ENCODE results near the gene CST9. TPM values are rescaled to one million over a fixed set of nuclear protein-coding genes. Genes with fewer than 3 reads are reported as not detected.

CST9 gene
- total RNA-seq, 3 donors from 2014 or later (not counting 1 experiment from before 2014, with no cell fraction given), result not detected

DNA sequence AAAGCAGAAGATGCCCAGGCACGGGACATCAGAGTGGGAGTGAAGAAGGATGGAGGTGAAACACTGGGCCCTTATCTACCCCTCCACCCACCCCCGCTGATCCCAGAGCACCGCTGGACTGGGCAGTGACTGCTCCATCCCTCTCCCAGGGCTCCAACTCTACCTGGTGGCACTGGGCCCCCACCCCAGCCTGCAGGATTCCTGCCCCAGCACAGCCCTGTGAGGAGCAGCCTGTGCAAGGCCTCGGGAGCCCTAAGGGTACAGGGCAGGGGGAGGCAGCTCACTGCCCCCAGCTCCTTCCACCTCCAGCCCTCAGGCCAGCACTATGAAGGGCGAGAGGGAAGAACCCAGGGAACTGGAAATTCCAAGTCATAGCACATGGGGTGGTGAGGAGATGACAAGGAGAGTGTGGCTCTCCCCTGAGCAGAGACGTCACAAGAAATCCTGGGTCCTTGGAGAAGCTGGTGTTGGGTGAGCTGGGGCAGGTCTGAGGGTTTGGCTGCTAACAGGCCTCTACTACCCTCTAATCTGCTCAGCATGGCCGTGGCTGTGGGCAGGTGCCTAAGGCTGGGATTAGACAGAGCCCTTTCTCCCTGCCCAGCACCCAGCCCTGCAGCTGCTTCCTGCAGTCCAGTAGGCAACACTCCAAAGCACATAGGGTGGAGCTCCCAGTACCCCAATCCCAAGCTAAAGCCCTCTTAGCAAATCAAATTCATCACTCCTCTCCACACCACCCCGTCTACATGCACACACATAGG is 28.5 kb upstream of the CST9 start:
- Mint-ChIP-seq H3K27ac (no peak overlapping the region), H3K4me3 (no peak overlapping the region), H3K4me1 (peaks cover 6 to 14% of the 10 kb centered on the region in 2 donors), H3K36me3 (no peaks in the 10 kb centered on the region), H3K9me3 (no peaks in the 10 kb centered on the region), H3K27me3 (ENCODE audit: low read depth in 2 of 2) (no peaks in the 10 kb centered on the region)
- ATAC-seq (no peak), DNase-seq (no peak)
- WGBS (ENCODE audit: insufficient coverage), result 85% methylated on average over 6 of the region's 8 CpGs
- no peaks in the 10 kb centered on the region for H3K9me3 ChIP-seq (ENCODE audit: control insufficient read depth, insufficient read depth, low read length)
- H3K27me3 ChIP-seq (ENCODE audit: control insufficient read depth, insufficient read depth, low read length), result no peaks in the 10 kb centered on the region
- H3K4me3 ChIP-seq (ENCODE audit: low read length), result no peak overlapping the region
- no peak overlapping the region for H3K27ac ChIP-seq (ENCODE audit: low read length)
- TF ChIP-seq, protein P1, sequence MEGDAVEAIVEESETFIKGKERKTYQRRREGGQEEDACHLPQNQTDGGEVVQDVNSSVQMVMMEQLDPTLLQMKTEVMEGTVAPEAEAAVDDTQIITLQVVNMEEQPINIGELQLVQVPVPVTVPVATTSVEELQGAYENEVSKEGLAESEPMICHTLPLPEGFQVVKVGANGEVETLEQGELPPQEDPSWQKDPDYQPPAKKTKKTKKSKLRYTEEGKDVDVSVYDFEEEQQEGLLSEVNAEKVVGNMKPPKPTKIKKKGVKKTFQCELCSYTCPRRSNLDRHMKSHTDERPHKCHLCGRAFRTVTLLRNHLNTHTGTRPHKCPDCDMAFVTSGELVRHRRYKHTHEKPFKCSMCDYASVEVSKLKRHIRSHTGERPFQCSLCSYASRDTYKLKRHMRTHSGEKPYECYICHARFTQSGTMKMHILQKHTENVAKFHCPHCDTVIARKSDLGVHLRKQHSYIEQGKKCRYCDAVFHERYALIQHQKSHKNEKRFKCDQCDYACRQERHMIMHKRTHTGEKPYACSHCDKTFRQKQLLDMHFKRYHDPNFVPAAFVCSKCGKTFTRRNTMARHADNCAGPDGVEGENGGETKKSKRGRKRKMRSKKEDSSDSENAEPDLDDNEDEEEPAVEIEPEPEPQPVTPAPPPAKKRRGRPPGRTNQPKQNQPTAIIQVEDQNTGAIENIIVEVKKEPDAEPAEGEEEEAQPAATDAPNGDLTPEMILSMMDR (IDR thresholded peaks at IDR 0.05), result no peak
- H3K36me3 ChIP-seq (ENCODE audit: control insufficient read depth, insufficient read depth, low read length), result no peaks in the 10 kb centered on the region
- peaks cover 10% of the 10 kb centered on the region for H3K4me1 ChIP-seq (ENCODE audit: control insufficient read depth, insufficient read depth, low read length)
- intact Hi-C loops (cut with micrococcal nuclease), result no loop called here

DNA sequence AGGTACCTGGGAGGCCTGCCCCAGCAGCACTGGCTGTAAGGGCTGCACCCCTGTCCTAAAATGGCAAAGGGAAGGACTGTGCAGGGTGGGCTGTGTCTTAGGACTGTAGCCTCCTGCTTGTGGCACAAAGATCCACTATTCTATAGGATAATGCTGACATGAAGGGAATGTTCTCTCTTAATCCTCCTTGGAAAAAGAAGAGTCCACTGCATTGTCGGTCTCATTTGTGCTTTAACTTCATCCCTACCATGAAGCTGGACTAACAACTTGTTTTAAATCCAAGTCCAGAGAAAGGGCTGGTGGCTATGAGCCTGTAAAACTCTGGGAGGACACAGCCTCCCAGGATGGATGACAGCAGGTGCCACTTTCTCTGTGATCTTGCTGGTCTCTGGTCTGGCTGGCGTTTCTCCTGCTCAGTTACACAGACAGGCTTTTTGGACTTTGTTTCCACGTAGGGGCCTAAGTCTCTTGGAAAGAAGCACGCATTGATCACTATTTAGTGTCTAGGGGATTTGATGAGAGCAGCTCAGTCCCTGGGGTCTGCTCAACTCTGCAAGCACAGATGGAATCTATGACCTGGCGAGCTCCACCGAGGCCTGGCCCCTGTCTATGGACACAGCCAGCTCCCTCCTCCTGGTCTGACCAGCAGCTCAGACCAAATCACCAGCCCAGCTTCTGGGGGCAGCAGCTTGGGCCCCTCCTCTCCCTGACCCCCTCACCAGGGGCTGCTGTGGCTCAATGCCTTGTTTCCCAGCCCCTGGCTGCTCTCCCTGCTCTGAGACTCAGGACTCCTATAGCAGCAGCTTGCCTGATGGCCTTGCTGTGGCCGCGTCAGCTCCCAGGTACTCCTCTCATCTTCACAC is 27.2 kb upstream of the CST9 start:
- H3K4me1 Mint-ChIP-seq, result peaks cover 6 to 13% of the 10 kb centered on the region in 2 donors
- no peak overlapping the region for H3K4me3 Mint-ChIP-seq
- Histone ChIP-seq H3K27me3 (ENCODE audit: control insufficient read depth, insufficient read depth, low read length) (no peaks in the 10 kb centered on the region), H3K9me3 (ENCODE audit: control insufficient read depth, insufficient read depth, low read length) (no peaks in the 10 kb centered on the region), H3K4me3 (ENCODE audit: low read length) (no peak overlapping the region), H3K4me1 (ENCODE audit: control insufficient read depth, insufficient read depth, low read length) (peaks cover 7% of the 10 kb centered on the region), H3K36me3 (ENCODE audit: control insufficient read depth, insufficient read depth, low read length) (no peaks in the 10 kb centered on the region), H3K27ac (ENCODE audit: low read length) (no peak overlapping the region)
- DNase-seq, result no peak
- 90% methylated on average over 8 of the region's 8 CpGs for WGBS (ENCODE audit: insufficient coverage)
- H3K27me3 Mint-ChIP-seq (ENCODE audit: low read depth in 2 of 2), result no peaks in the 10 kb centered on the region
- ATAC-seq, result no peak
- no peak overlapping the region for H3K27ac Mint-ChIP-seq
- TF ChIP-seq, protein P1 (IDR thresholded peaks at IDR 0.05), result no peak
- no peaks in the 10 kb centered on the region for H3K9me3 Mint-ChIP-seq
- intact Hi-C loops (cut with micrococcal nuclease), result no loop called here
- no peaks in the 10 kb centered on the region for H3K36me3 Mint-ChIP-seq

DNA sequence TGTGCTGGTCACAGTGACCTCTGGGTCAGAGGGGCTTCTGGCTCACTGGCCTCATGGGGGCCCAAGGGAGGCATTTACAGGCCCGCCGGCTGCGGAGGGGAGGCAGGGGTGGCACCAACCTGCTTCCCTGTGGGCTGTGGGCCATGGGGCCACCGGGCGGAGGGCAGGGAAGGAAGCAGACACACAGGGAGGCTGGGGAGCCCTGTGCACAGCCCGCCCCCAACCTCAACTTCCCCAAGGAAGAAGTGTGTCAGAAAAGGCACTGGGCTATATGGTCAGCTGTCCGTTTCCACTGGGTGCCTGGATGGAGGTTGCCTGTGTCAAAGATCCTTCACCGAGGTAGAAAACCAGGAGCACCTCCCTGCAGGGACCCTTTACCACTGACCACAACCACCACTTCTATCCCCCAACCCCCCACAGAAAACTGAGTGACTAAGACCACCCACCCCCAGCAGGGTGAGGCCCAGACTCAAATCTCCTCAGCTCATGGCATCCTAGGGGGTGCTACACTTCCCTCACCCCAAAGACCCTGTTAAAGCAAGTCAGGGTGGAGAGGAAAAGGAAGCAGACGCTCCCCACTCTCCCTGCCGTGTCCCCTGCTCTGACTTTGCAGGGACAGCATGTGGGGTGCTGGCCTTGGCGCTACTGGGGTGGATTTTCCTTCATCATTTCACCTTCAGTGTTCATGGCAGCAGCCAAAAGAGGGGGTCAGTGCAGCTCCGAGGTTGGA is 26.4 kb upstream of the CST9 start:
- Histone ChIP-seq H3K9me3 (ENCODE audit: control insufficient read depth, insufficient read depth, low read length) (no peaks in the 10 kb centered on the region), H3K4me3 (ENCODE audit: low read length) (no peak overlapping the region), H3K36me3 (ENCODE audit: control insufficient read depth, insufficient read depth, low read length) (no peaks in the 10 kb centered on the region), H3K27me3 (ENCODE audit: control insufficient read depth, insufficient read depth, low read length) (no peaks in the 10 kb centered on the region), H3K4me1 (ENCODE audit: control insufficient read depth, insufficient read depth, low read length) (peaks cover 5% of the 10 kb centered on the region), H3K27ac (ENCODE audit: low read length) (no peak overlapping the region)
- Mint-ChIP-seq H3K27ac (no peak overlapping the region), H3K4me1 (peaks cover 5 to 11% of the 10 kb centered on the region in 2 donors), H3K9me3 (no peaks in the 10 kb centered on the region), H3K27me3 (ENCODE audit: low read depth in 2 of 2) (no peaks in the 10 kb centered on the region), H3K4me3 (no peak overlapping the region), H3K36me3 (no peaks in the 10 kb centered on the region)
- intact Hi-C loops (cut with micrococcal nuclease), result no loop called here
- TF ChIP-seq, protein P1 (IDR thresholded peaks at IDR 0.05), result no peak
- ATAC-seq (no peak), DNase-seq (no peak)
- WGBS (ENCODE audit: insufficient coverage), result 53% methylated on average over 12 of the region's 12 CpGs
